H1 (cell line): ENCODE measurements around the gene ERMARD. TPM values are rescaled to one million over a fixed set of nuclear protein-coding genes. Genes with fewer than 3 reads are reported as not detected.

Experiments
- CTCF ChIA-PET: fragments of 300-600 bp; sonication (Branson Sonifier 250); formaldehyde crosslinking; loops from one replicate; lab custom pipeline; 2021; ENCODE audit not compliant: partially characterized antibody; lab: Charles Lee
- POLR2A ChIA-PET: fragments of 300-600 bp; sonication (Branson Sonifier 250); formaldehyde crosslinking; loops from one replicate; lab custom pipeline; 2021; ENCODE audit warnings: inconsistent platforms; ENCODE audit not compliant: partially characterized antibody; lab: Charles Lee
- DNase-seq, 2 experiments: peaks; one replicate each; pipeline versions ENCODE4 v3.0.0 to v3.0.0-alpha.2; 2010 to 2022; ENCODE audit warnings: low spot score in 2 of 2, low read depth in 1 of 2, mixed read lengths in 1 of 2
- FAIRE-seq: peaks from 2 replicates; lab custom pipeline; 2011; peaks lifted over from hg19 to GRCh38; lab: Jason Lieb, UNC
- H2AFZ ChIP-seq: 2 replicates; pipeline ENCODE4 v1.8.1; 2012; ENCODE audit warnings: low read length, inconsistent platforms
- H2AK5ac ChIP-seq: 2 replicates; pipeline ENCODE4 v1.6.1; 2013; ENCODE audit warnings: low read depth, low read length
- H2BK120ac ChIP-seq: replicated peaks from 2 replicates; pipeline ENCODE3; 2013; ENCODE audit warnings: low read depth, low read length, inconsistent platforms
- H2BK12ac ChIP-seq: 2 replicates; pipeline ENCODE4 v1.6.1; 2013; ENCODE audit warnings: low read depth, low read length
- H2BK15ac ChIP-seq: 2 replicates; pipeline ENCODE4 v1.6.1; 2013; ENCODE audit warnings: low read length
- H2BK20ac ChIP-seq: 2 replicates; pipeline ENCODE4 v1.6.1; 2013; ENCODE audit warnings: low read length
- H2BK5ac ChIP-seq: 2 replicates; pipeline ENCODE4 v1.6.1; 2013; ENCODE audit warnings: low read depth, low read length
- H3K14ac ChIP-seq: 2 replicates; pipeline ENCODE4 v1.6.1; 2013; ENCODE audit warnings: inconsistent platforms; ENCODE audit not compliant: insufficient read length
- H3K18ac ChIP-seq: 2 replicates; pipeline ENCODE4 v1.6.1; 2013; ENCODE audit warnings: low read length; ENCODE audit errors: extremely low read depth
- H3K23ac ChIP-seq: 2 replicates; pipeline ENCODE4 v1.6.1; 2013; ENCODE audit warnings: inconsistent platforms; ENCODE audit not compliant: insufficient read length
- H3K23me2 ChIP-seq: 2 replicates; pipeline ENCODE4 v1.6.1; 2013; ENCODE audit warnings: low read depth, low read length
- H3K27ac ChIP-seq: 2 replicates; pipeline ENCODE4 v1.6.1; 2011; ENCODE audit warnings: low read depth, low read length, inconsistent platforms
- H3K27me3 ChIP-seq, 4 experiments: replicated peaks in 1 of 4; 1 replicate in 1 of 4; 2 replicates in 3 of 4; pipeline versions ENCODE4 v1.6.1 to v1.8.1; 2011 to 2013; ENCODE audit warnings: low read length in 3 of 4, mild to moderate bottlenecking in 3 of 4, inconsistent platforms in 2 of 4, mixed read lengths in 2 of 4, moderate library complexity in 1 of 4; ENCODE audit not compliant: control insufficient read depth in 3 of 4, insufficient read depth in 3 of 4; ENCODE audit errors: extremely low read depth in 1 of 4
- H3K36me3 ChIP-seq, 4 experiments: 2 replicates each; pipeline versions ENCODE4 v1.6.1 to v1.8.1; 2011 to 2013; ENCODE audit warnings: mild to moderate bottlenecking in 4 of 4, low read length in 3 of 4, moderate library complexity in 2 of 4, control low read depth in 1 of 4, inconsistent platforms in 1 of 4; ENCODE audit not compliant: insufficient read depth in 4 of 4, control insufficient read depth in 2 of 4
- H3K4ac ChIP-seq: replicated peaks from 2 replicates; pipeline ENCODE3; 2013; ENCODE audit warnings: low read length, low read depth, mixed read lengths, inconsistent platforms; ENCODE audit not compliant: insufficient read length
- H3K4me1 ChIP-seq, 4 experiments: replicated peaks in 1 of 4; 1 replicate in 1 of 4; 2 replicates in 3 of 4; pipeline versions ENCODE4 v1.6.1 to v1.8.1; 2011 to 2013; ENCODE audit warnings: low read length in 3 of 4, inconsistent platforms in 2 of 4, mixed read lengths in 1 of 4; ENCODE audit not compliant: insufficient read depth in 4 of 4, control insufficient read depth in 3 of 4
- H3K4me2 ChIP-seq, 2 experiments: 2 replicates each; pipeline versions ENCODE4 v1.6.1 to v1.8.1; 2011 to 2013; ENCODE audit warnings: low read depth in 2 of 2, low read length in 2 of 2, control low read depth in 1 of 2, inconsistent platforms in 1 of 2, mild to moderate bottlenecking in 1 of 2; ENCODE audit not compliant: insufficient read depth in 1 of 2
- H3K4me3 ChIP-seq, 4 experiments: fragments of 200-600, 300-600 bp in 1 of 4; sonication (generic), shearing (Covaris generic), sonication (Bioruptor Twin) in 1 of 4; 2 replicates each; pipeline versions ENCODE4 v1.5.1 to v1.8.1; 2011 to 2016; ENCODE audit warnings: low read length in 4 of 4, low read depth in 3 of 4, control low read depth in 2 of 4, inconsistent platforms in 2 of 4, mild to moderate bottlenecking in 2 of 4, mixed read lengths in 1 of 4, moderate library complexity in 1 of 4; ENCODE audit not compliant: insufficient read depth in 2 of 4; ENCODE audit errors: extremely low read depth in 1 of 4
- H3K56ac ChIP-seq: replicated peaks from 2 replicates; pipeline ENCODE3; 2013; ENCODE audit warnings: low read depth, mild to moderate bottlenecking, mixed read lengths, low read length, inconsistent platforms; ENCODE audit not compliant: insufficient read length
- H3K79me1 ChIP-seq: 2 replicates; pipeline ENCODE4 v1.6.1; 2013; ENCODE audit warnings: low read depth, low read length, control low read depth
- H3K79me2 ChIP-seq, 2 experiments: 2 replicates each; pipeline versions ENCODE4 v1.6.1 to v1.8.1; 2012 to 2013; ENCODE audit warnings: low read length in 2 of 2, mild to moderate bottlenecking in 2 of 2, inconsistent platforms in 1 of 2; ENCODE audit not compliant: insufficient read depth in 2 of 2, control insufficient read depth in 1 of 2
- H3K9ac ChIP-seq, 4 experiments: replicated peaks in 1 of 4; 1 replicate in 1 of 4; 2 replicates in 3 of 4; pipeline versions ENCODE4 v1.6.1 to v1.8.1; 2011 to 2013; ENCODE audit warnings: low read depth in 3 of 4, low read length in 3 of 4, control low read depth in 2 of 4, mild to moderate bottlenecking in 2 of 4, moderate library complexity in 2 of 4, inconsistent platforms in 1 of 4; ENCODE audit errors: extremely low read depth in 1 of 4
- H3K9me3 ChIP-seq, 2 experiments: 2 replicates each; pipeline versions ENCODE4 v1.6.1 to v1.8.1; 2012 to 2013; ENCODE audit warnings: mild to moderate bottlenecking in 2 of 2, moderate library complexity in 2 of 2, control low read depth in 1 of 2, inconsistent platforms in 1 of 2, low read depth in 1 of 2, low read length in 1 of 2, mixed read lengths in 1 of 2; ENCODE audit not compliant: insufficient read depth in 2 of 2
- H4K20me1 ChIP-seq, 2 experiments: replicated peaks in 1 of 2; 2 replicates each; pipeline versions ENCODE3 to v1.8.1; 2011 to 2013; ENCODE audit warnings: inconsistent platforms in 2 of 2, low read length in 2 of 2, mild to moderate bottlenecking in 1 of 2; ENCODE audit not compliant: insufficient read depth in 2 of 2, control insufficient read depth in 1 of 2
- H4K5ac ChIP-seq: 2 replicates; pipeline ENCODE4 v1.6.1; 2013; ENCODE audit warnings: low read length, low read depth, mixed read lengths, inconsistent platforms; ENCODE audit not compliant: insufficient read length
- H4K8ac ChIP-seq: 2 replicates; pipeline ENCODE4 v1.8.0; 2013; ENCODE audit warnings: mild to moderate bottlenecking, moderate library complexity, low read length, inconsistent platforms; ENCODE audit not compliant: insufficient read depth; ENCODE audit errors: extremely low read depth
- H4K91ac ChIP-seq: replicated peaks from 2 replicates; pipeline ENCODE3; 2013; ENCODE audit warnings: low read length, mixed read lengths, inconsistent platforms; ENCODE audit not compliant: insufficient read length
- MAX ChIP-seq: IDR thresholded peaks from 2 replicates; pipeline ENCODE4 v1.6.1; 2012; ENCODE audit warnings: inconsistent platforms
- NRF1 ChIP-seq: IDR thresholded peaks from 2 replicates; pipeline ENCODE4 v1.6.1; 2011; ENCODE audit warnings: mild to moderate bottlenecking, low read depth, low read length, improper control_type of control experiment
- POU5F1 ChIP-seq: IDR thresholded peaks from 2 replicates; pipeline ENCODE4 v1.6.1; 2011; ENCODE audit warnings: low read depth, mild to moderate bottlenecking, low read length, moderate library complexity
- RAD21 ChIP-seq, 2 experiments: IDR thresholded peaks in 1 of 2; conservative IDR thresholded peaks in 1 of 2; 2 replicates each; pipeline ENCODE4 v1.6.1; 2011; ENCODE audit warnings: low read depth in 2 of 2, low read length in 2 of 2, improper control_type of control experiment in 1 of 2, inconsistent platforms in 1 of 2, mild to moderate bottlenecking in 1 of 2, moderate library complexity in 1 of 2
- RXRA ChIP-seq: IDR thresholded peaks from 2 replicates; pipeline ENCODE4 v1.6.1; 2011; ENCODE audit warnings: low read depth, mild to moderate bottlenecking, low read length, moderate library complexity; ENCODE audit not compliant: insufficient read depth
- TAF1 ChIP-seq: IDR thresholded peaks from 2 replicates; pipeline ENCODE4 v1.6.1; 2011; ENCODE audit warnings: mild to moderate bottlenecking, low read depth, low read length
- WGBS, 2 experiments: shearing (Covaris generic) in 1 of 2; methylation state at CpG; one replicate each; pipeline versions ENCODE4 v1.1.6 to v1.1.7; 2013 to 2015; ENCODE audit warnings: low lambda C conversion rate in 2 of 2, mixed read lengths in 2 of 2, inconsistent platforms in 1 of 2, low coverage in 1 of 2, missing lambda C conversion rate in 1 of 2; ENCODE audit not compliant: insufficient replicate concordance in 2 of 2, insufficient coverage in 1 of 2, insufficient read length in 1 of 2; ENCODE audit errors: extremely low coverage in 1 of 2, missing lambda C conversion rate in 1 of 2; 5-methylcytosine and 5-hydroxymethylcytosine counted together
- polyA plus RNA-seq, 7 experiments: library from polyadenylated mRNA; depleted of rRNA in 3 of 7; stranded (reverse) in 5 of 7; unstranded in 2 of 7; fragments of >200 nt in 5 of 7; fragments of 200-250 nt in 2 of 7; gene quantifications; 1 replicate in 5 of 7; 2 replicates in 1 of 7; 4 replicates in 1 of 7; pipeline versions ENCODE4 v1.2.1 to v1.2.3, GENCODE V29; 2011 to 2013; ENCODE audit warnings: missing spikeins in 2 of 7, mixed read lengths in 2 of 7
- total RNA-seq: library from RNA; stranded (reverse); fragmentation: NEBNext Ultra II Directional; extraction: Animal tissue kit (Norgen Biotek cat#: 25700); gene quantifications from 2 replicates; pipeline ENCODE4 v1.2.1, GENCODE V29; 2021
- TF ChIP-seq, protein P1 (sequence below): IDR thresholded peaks from 2 replicates; pipeline ENCODE4 v1.6.1; 2012; ENCODE audit warnings: inconsistent platforms

The ERMARD gene
- total and polyA plus RNA-seq, 2 of the 8 experiments (the other 6 are each of a cell fraction or from before 2014, with no cell fraction given): 12.2 to 25.6 TPM

- whole genome bisulfite sequencing, 2 experiments: 82% methylated on average over 10 of the region's 13 CpGs; no CpG with 5 or more reads in 1 of the 2 experiments
Measured at GRCh38 chr6:169800668-169801395, 49.4 kb downstream of the ERMARD start.

More at GRCh38 chr6:169800668-169801395, 49.4 kb downstream of the ERMARD start:
- H3K56ac ChIP-seq: no peak overlapping the region
- H2AK5ac ChIP-seq: no peak overlapping the region
- peak overlapping the region; percentile 2; the same call in 1 of the 2 replicates for H3K18ac ChIP-seq
- 0 out of 2 replicates have a peak overlapping the region, but pooled peaks have one; percentile 90 for H2BK20ac ChIP-seq
- H2BK120ac ChIP-seq: no peak overlapping the region
- peak overlapping the region; percentile 86 for H4K91ac ChIP-seq
- H3K27ac ChIP-seq: no peak overlapping the region
- peak overlapping the region; percentile 83 for H2BK5ac ChIP-seq
- H4K8ac ChIP-seq: peak overlapping the region; percentile 45; the same call in 1 of the 2 replicates
- no peak overlapping the region for H3K4ac ChIP-seq
- H3K79me1 ChIP-seq: no peaks in the 10 kb centered on the region
- no peak overlapping the region for H3K9ac ChIP-seq
- peak in 1 of 2 experiments; percentile 44 for DNase-seq
- H2BK12ac ChIP-seq: peak overlapping the region; percentile 68
- no peaks in the 10 kb centered on the region for H3K79me2 ChIP-seq
- H3K36me3 ChIP-seq: no peaks in the 10 kb centered on the region
- H4K20me1 ChIP-seq: no peaks in the 10 kb centered on the region
- H3K9me3 ChIP-seq: no peaks in the 10 kb centered on the region
- no peak for FAIRE-seq
- POLR2A ChIA-PET: interaction anchor here (1.1 kb wide), 1 partner anchor 99 kb away, joined by 3 read pairs; the partner anchor contains the start of genes C6orf120 and WDR27
- peak overlapping the region; percentile 14 for H3K14ac ChIP-seq
- H3K4me2 ChIP-seq: no peak overlapping the region
- no peak overlapping the region for H3K23ac ChIP-seq
- peak overlapping the region; percentile 83 for H2AFZ ChIP-seq
- CTCF ChIA-PET: interaction anchor here (1.0 to 5.6 kb wide), 4 partner anchors 10 to 1489 kb away, joined by 3 to 39 read pairs (median 6); no protein-coding TSS in a partner anchor
- TF ChIP-seq NRF1 (no peak), TAF1 (no peak), RXRA (no peak), MAX (peak; percentile 27; the same call in 1 of the 2 replicates), RAD21 (IDR thresholded peaks at IDR 0.05 in 1 of 2, conservative IDR thresholded peaks at IDR 0.05 in 1 of 2; ENCODE audit: low read depth in 2 of 2, low read length in 2 of 2) (peak; percentile 18 to 20), POU5F1 (no peak)
- TF ChIP-seq, protein P1, sequence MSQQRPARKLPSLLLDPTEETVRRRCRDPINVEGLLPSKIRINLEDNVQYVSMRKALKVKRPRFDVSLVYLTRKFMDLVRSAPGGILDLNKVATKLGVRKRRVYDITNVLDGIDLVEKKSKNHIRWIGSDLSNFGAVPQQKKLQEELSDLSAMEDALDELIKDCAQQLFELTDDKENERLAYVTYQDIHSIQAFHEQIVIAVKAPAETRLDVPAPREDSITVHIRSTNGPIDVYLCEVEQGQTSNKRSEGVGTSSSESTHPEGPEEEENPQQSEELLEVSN: peak; percentile 48
- TF ChIP-seq, all 59 proteins: peak for 3
- no peaks in the 10 kb centered on the region for H3K23me2 ChIP-seq
- peak overlapping the region; percentile 81; the same call in 1 of the 2 replicates for H2BK15ac ChIP-seq
- peaks cover 0 to 10% (median 2%) of the 10 kb centered on the region in 4 experiments; a peak in 4 of 7 replicates for H3K4me1 ChIP-seq
- H3K4me3 ChIP-seq: no peak overlapping the region
- H3K27me3 ChIP-seq: peaks cover 0 to 2% (median 0%) of the 10 kb centered on the region in 4 experiments; a peak in 2 of 7 replicates
- H4K5ac ChIP-seq: no peak overlapping the region
